ENCODE data around the gene B3GNT9.

DNA sequence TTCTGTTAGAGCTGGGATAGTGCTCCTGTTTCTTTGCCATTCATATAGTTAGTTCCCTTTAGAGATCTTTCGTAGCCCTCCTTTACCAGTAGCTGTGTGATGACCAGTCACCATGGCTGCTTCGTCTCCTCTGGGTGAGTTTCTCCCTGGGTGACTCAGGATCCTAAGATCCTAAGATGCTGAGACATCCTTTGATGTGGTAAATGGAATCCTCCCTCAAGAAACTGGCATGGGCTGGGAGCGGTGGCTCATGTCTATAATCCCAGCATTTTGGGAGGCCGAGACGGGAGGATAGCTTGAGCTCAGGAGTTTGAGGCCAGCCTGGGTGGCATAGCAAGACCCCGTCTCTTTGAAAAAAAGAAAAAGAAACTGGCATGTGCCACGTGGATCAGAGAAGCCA is 35.2 kb downstream of the B3GNT9 start:
- TF ChIP-seq, protein P1, sequence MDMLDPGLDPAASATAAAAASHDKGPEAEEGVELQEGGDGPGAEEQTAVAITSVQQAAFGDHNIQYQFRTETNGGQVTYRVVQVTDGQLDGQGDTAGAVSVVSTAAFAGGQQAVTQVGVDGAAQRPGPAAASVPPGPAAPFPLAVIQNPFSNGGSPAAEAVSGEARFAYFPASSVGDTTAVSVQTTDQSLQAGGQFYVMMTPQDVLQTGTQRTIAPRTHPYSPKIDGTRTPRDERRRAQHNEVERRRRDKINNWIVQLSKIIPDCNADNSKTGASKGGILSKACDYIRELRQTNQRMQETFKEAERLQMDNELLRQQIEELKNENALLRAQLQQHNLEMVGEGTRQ (IDR thresholded peaks at IDR 0.05; ENCODE audit: low read length): no peak
- TF ChIP-seq, protein P2, sequence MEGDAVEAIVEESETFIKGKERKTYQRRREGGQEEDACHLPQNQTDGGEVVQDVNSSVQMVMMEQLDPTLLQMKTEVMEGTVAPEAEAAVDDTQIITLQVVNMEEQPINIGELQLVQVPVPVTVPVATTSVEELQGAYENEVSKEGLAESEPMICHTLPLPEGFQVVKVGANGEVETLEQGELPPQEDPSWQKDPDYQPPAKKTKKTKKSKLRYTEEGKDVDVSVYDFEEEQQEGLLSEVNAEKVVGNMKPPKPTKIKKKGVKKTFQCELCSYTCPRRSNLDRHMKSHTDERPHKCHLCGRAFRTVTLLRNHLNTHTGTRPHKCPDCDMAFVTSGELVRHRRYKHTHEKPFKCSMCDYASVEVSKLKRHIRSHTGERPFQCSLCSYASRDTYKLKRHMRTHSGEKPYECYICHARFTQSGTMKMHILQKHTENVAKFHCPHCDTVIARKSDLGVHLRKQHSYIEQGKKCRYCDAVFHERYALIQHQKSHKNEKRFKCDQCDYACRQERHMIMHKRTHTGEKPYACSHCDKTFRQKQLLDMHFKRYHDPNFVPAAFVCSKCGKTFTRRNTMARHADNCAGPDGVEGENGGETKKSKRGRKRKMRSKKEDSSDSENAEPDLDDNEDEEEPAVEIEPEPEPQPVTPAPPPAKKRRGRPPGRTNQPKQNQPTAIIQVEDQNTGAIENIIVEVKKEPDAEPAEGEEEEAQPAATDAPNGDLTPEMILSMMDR (IDR thresholded peaks at IDR 0.05; ENCODE audit: control extremely low read depth in 1 of 3, insufficient read depth in 1 of 3, low read depth in 1 of 3, low read length in 3 of 3): no peak
- TF ChIP-seq FOSL1 (IDR thresholded peaks at IDR 0.05; ENCODE audit: insufficient read depth, low read depth, low read length) (no peak), BACH1 (IDR thresholded peaks at IDR 0.05; ENCODE audit: low read length) (no peak), POLR2A (IDR thresholded peaks at IDR 0.05; ENCODE audit: control extremely low read depth in 1 of 2, low read depth in 2 of 2, low read length in 2 of 2) (no peak), TAF1 (IDR thresholded peaks at IDR 0.05; ENCODE audit: low read depth, low read length) (no peak)
